HG02588 (cell line): Measurements from ENCODE around the gene KRTAP9-6.

Experiments
- ATAC-seq: cut with Tn5 transposase; IDR thresholded peaks from one replicate; pipeline ENCODE4 v1.9.1; 2021; ENCODE audit warnings: mild to moderate bottlenecking, moderate library complexity; ENCODE audit not compliant: unreplicated experiment

The KRTAP9-6 gene

GRCh38 chr17:41315204-41315794 is 50.1 kb downstream of the KRTAP9-6 start, which contains the start of gene KRTAP17-1:
TSS of gene KRTAP17-1 (minus strand) at chr17:41315710. CDS start at chr17:41315650, 60 bp downstream.
- ATAC-seq = no peak
